ENCODE measurements around the gene LYZL4. TPM values are rescaled to one million over a fixed set of nuclear protein-coding genes. Genes with fewer than 3 reads are reported as not detected.

LYZL4 gene
- total RNA-seq, 1 experiment from 2014 or later = not detected

Other genes with a start within 250 kb of the LYZL4 start
- not detected in 2 replicates for gene CCK, start 144.4 kb downstream of the LYZL4 start, total RNA-seq (2014; rRNA removed; shearing (Covaris generic); ENCODE audit: low replicate concordance)
- not detected in 2 replicates for gene VIPR1, start 92.0 kb upstream of the LYZL4 start, total RNA-seq (2014; rRNA removed; shearing (Covaris generic); ENCODE audit: low replicate concordance)
- gene SEC22C, start 171.4 kb upstream of the LYZL4 start, total RNA-seq (2014; rRNA removed; shearing (Covaris generic); ENCODE audit: low replicate concordance) = 33.5 and 44.1 TPM in 2 replicates
- 16.3 and 33.3 TPM in 2 replicates for gene SS18L2, start 180.2 kb upstream of the LYZL4 start, total RNA-seq (2014; rRNA removed; shearing (Covaris generic); ENCODE audit: low replicate concordance)
- gene NKTR, start 190.1 kb upstream of the LYZL4 start, total RNA-seq (2014; rRNA removed; shearing (Covaris generic); ENCODE audit: low replicate concordance) = 2.7 and 16.3 TPM in 2 replicates
- 2.6 and 3.9 TPM in 2 replicates for gene ZBTB47, start 243.1 kb upstream of the LYZL4 start, total RNA-seq (2014; rRNA removed; shearing (Covaris generic); ENCODE audit: low replicate concordance)

All from Caki2 (cell line).